Mesenchymal stem cell (in vitro differentiated cells and primary cell): Measurements from ENCODE around the gene TBCB.

Source experiments
- DNase-seq: peaks from one replicate; pipeline ENCODE4 v3.0.0-alpha.2; 2013
- H2AFZ ChIP-seq: one replicate; pipeline ENCODE4 v1.6.1; 2013; ENCODE audit warnings: low read depth, mild to moderate bottlenecking, control low read depth, inconsistent platforms, low read length, moderate library complexity
- H2AK5ac ChIP-seq: 2 replicates; pipeline ENCODE4 v1.6.1; 2013; ENCODE audit warnings: low read length, moderate library complexity, mild to moderate bottlenecking, inconsistent platforms; ENCODE audit not compliant: severe bottlenecking
- H2BK120ac ChIP-seq: one replicate; pipeline ENCODE4 v1.6.1; 2013; ENCODE audit warnings: low read depth, mild to moderate bottlenecking, inconsistent platforms, low read length, moderate library complexity
- H2BK12ac ChIP-seq, 2 experiments: one replicate each; pipeline ENCODE4 v1.6.1; 2013; ENCODE audit warnings: inconsistent platforms in 2 of 2, low read length in 2 of 2, mild to moderate bottlenecking in 2 of 2, moderate library complexity in 2 of 2, control low read depth in 1 of 2
- H2BK15ac ChIP-seq: one replicate; pipeline ENCODE4 v1.6.1; 2013; ENCODE audit warnings: mild to moderate bottlenecking, low read depth, inconsistent platforms; ENCODE audit not compliant: poor library complexity, severe bottlenecking
- H2BK5ac ChIP-seq: 2 replicates; pipeline ENCODE4 v1.6.1; 2013; ENCODE audit warnings: low read depth, mild to moderate bottlenecking, low read length, control low read depth, inconsistent platforms; ENCODE audit not compliant: poor library complexity, severe bottlenecking
- H3K14ac ChIP-seq, 2 experiments: one replicate each; pipeline ENCODE4 v1.6.1; 2013; ENCODE audit warnings: inconsistent platforms in 2 of 2, low read length in 2 of 2, control low read depth in 1 of 2, mild to moderate bottlenecking in 1 of 2, moderate library complexity in 1 of 2
- H3K18ac ChIP-seq, 2 experiments: one replicate each; pipeline ENCODE4 v1.6.1; 2013; ENCODE audit warnings: inconsistent platforms in 2 of 2, low read length in 2 of 2, control low read depth in 1 of 2, low read depth in 1 of 2, mild to moderate bottlenecking in 1 of 2
- H3K23ac ChIP-seq, 2 experiments: one replicate each; pipeline ENCODE4 v1.6.1; 2013; ENCODE audit warnings: inconsistent platforms in 2 of 2, low read length in 2 of 2, mild to moderate bottlenecking in 2 of 2, moderate library complexity in 2 of 2, control low read depth in 1 of 2
- H3K27ac ChIP-seq: 2 replicates; pipeline ENCODE4 v1.5.1; 2013; ENCODE audit warnings: mild to moderate bottlenecking, moderate library complexity, low read length, control low read depth, inconsistent platforms; ENCODE audit not compliant: poor library complexity, severe bottlenecking
- H3K27me3 ChIP-seq, 2 experiments: 2 replicates each; pipeline versions ENCODE4 v1.6.1 to v1.7.0; 2013; ENCODE audit warnings: low read length in 2 of 2, mild to moderate bottlenecking in 2 of 2, moderate library complexity in 2 of 2, control low read depth in 1 of 2, inconsistent platforms in 1 of 2; ENCODE audit not compliant: control insufficient read depth in 1 of 2, insufficient read depth in 1 of 2
- H3K36me3 ChIP-seq, 2 experiments: 2 replicates each; pipeline versions ENCODE4 v1.6.1 to v1.7.0; 2013; ENCODE audit warnings: low read length in 2 of 2, control low read depth in 1 of 2, inconsistent platforms in 1 of 2, low read depth in 1 of 2, mild to moderate bottlenecking in 1 of 2; ENCODE audit not compliant: insufficient read depth in 2 of 2, control insufficient read depth in 1 of 2
- H3K4ac ChIP-seq, 2 experiments: one replicate each; pipeline ENCODE4 v1.6.1; 2013; ENCODE audit warnings: inconsistent platforms in 2 of 2, low read length in 2 of 2, mild to moderate bottlenecking in 2 of 2, moderate library complexity in 2 of 2, control low read depth in 1 of 2, low read depth in 1 of 2
- H3K4me1 ChIP-seq: 2 replicates; pipeline ENCODE4 v1.6.1; 2013; ENCODE audit warnings: low read depth, low read length, control low read depth; ENCODE audit not compliant: control insufficient read depth, insufficient read depth
- H3K4me2 ChIP-seq: 2 replicates; pipeline ENCODE4 v1.6.1; 2013; ENCODE audit warnings: low read length, mild to moderate bottlenecking, inconsistent platforms; ENCODE audit not compliant: poor library complexity, severe bottlenecking
- H3K4me3 ChIP-seq, 2 experiments: 2 replicates each; pipeline versions ENCODE4 v1.5.1 to v1.7.0; 2013; ENCODE audit warnings: low read length in 2 of 2, mild to moderate bottlenecking in 2 of 2, control low read depth in 1 of 2, low read depth in 1 of 2; ENCODE audit not compliant: insufficient read depth in 1 of 2
- H3K79me1 ChIP-seq: replicated peaks from 2 replicates; pipeline ENCODE4 v1.6.1; 2013; ENCODE audit warnings: mild to moderate bottlenecking, control low read depth, low read length, inconsistent platforms; ENCODE audit not compliant: poor library complexity, severe bottlenecking
- H3K9ac ChIP-seq: 2 replicates; pipeline ENCODE4 v1.7.0; 2013; ENCODE audit warnings: mild to moderate bottlenecking, low read length, moderate library complexity
- H3K9me3 ChIP-seq: 2 replicates; pipeline ENCODE4 v1.7.0; 2013; ENCODE audit warnings: mild to moderate bottlenecking, low read length; ENCODE audit not compliant: control insufficient read depth
- H4K8ac ChIP-seq: one replicate; pipeline ENCODE4 v1.6.1; 2013; ENCODE audit warnings: inconsistent platforms, mild to moderate bottlenecking, low read length, moderate library complexity
- H4K91ac ChIP-seq: one replicate; pipeline ENCODE4 v1.6.1; 2013; ENCODE audit warnings: mild to moderate bottlenecking, low read length, inconsistent platforms
- WGBS: methylation state at CpG from one replicate; pipeline ENCODE4 v1.1.7; 2013; ENCODE audit warnings: mixed read lengths; 5-methylcytosine and 5-hydroxymethylcytosine counted together

The TBCB gene

GRCh38 chr19:36090910-36091695 lies 24.2 kb upstream of the TBCB start:
- Histone ChIP-seq H3K4me1 (no peaks in the 10 kb centered on the region), H3K27ac (no peak overlapping the region), H3K27me3 (no peaks in the 10 kb centered on the region), H2BK5ac (no peak overlapping the region), H4K8ac (no peak overlapping the region), H3K79me1 (no peaks in the 10 kb centered on the region), H3K9me3 (no peaks in the 10 kb centered on the region), H3K18ac (no peak overlapping the region), H2AK5ac (no peak overlapping the region), H3K9ac (no peak overlapping the region), H2BK120ac (no peak overlapping the region), H2AFZ (no peak overlapping the region), H3K4ac (no peak overlapping the region), H3K14ac (no peak overlapping the region), H4K91ac (no peak overlapping the region), H2BK15ac (no peak overlapping the region), H2BK12ac (no peak overlapping the region), H3K4me3 (no peak overlapping the region), H3K23ac (no peak overlapping the region), H3K4me2 (no peak overlapping the region), H3K36me3 (peaks cover 0 to 36% of the 10 kb centered on the region in 2 experiments)
- DNase-seq = no peak
- 89% methylated on average over 12 of the region's 13 CpGs for WGBS

DNA sequence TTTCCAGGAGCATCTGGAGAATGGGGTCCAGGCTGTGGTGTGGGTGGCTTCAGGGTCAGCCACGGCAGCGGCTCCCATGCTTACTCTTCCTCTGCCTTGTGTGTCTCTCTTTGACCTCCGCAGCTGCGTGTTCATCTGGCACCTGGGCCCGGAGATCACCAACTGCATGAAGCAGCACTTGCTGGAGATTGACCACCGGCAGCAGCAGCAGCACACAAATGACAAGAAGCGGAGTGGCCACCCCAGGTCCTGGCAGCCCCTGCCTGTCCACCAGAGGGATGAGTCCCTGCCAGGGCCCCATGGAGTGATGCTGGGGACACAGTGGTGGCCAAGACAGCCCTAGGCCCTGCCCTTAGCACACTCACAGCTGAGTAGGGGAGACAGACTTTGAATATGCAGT lies 22.7 kb upstream of the TBCB start:
- H3K4me3 ChIP-seq = no peak overlapping the region
- WGBS = 99% methylated on average over 7 of the region's 7 CpGs

DNA sequence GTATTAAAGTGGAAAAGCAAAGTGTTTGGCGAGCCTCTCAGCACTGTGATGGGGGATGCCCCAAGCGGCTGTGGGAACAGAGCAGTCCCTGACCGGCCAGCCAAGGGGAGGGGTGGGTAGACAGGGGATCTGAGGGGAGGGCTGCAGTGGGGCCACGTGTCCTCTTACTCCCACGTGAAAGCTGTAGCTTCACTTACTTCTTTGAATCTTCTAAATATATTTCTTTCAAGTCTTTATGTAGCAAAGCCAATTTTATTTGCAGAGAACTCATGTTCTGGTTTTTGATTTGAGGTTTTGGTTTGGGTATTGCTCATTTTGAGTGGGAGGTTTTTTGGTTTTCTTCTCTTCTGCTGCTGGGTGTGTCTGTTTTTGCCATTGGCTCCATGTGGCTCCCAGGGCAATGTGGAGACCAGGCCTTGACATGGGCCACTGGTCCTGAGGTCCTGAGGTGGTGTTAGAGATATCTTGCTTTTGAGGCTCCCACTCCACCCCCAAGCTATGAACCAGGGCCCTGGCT lies 22.1 kb upstream of the TBCB start:
- H3K4me3 ChIP-seq = no peak overlapping the region
- H2BK12ac ChIP-seq = no peak overlapping the region
- no peak overlapping the region for H3K18ac ChIP-seq
- DNase-seq = no peak
- WGBS = 98% methylated on average over 3 of the region's 5 CpGs
- no peak overlapping the region for H2BK5ac ChIP-seq
- no peak overlapping the region for H2BK120ac ChIP-seq
- H3K27ac ChIP-seq = no peak overlapping the region
- H3K9me3 ChIP-seq = no peaks in the 10 kb centered on the region
- no peak overlapping the region for H3K9ac ChIP-seq
- H2AK5ac ChIP-seq = no peak overlapping the region
- H3K79me1 ChIP-seq = no peaks in the 10 kb centered on the region
- no peak overlapping the region for H4K91ac ChIP-seq
- no peak overlapping the region for H3K23ac ChIP-seq
- no peak overlapping the region for H3K4ac ChIP-seq
- H3K4me1 ChIP-seq = no peaks in the 10 kb centered on the region
- H2AFZ ChIP-seq = no peak overlapping the region
- H3K27me3 ChIP-seq = no peaks in the 10 kb centered on the region
- no peak overlapping the region for H3K4me2 ChIP-seq
- H3K36me3 ChIP-seq = peaks cover 0 to 36% of the 10 kb centered on the region in 2 experiments
- no peak overlapping the region for H4K8ac ChIP-seq
- no peak overlapping the region for H2BK15ac ChIP-seq
- no peak overlapping the region for H3K14ac ChIP-seq

More for the DNA sequence above, 22.7 kb upstream of the TBCB start:
- Histone ChIP-seq H3K18ac (no peak overlapping the region), H3K9ac (no peak overlapping the region), H3K4ac (no peak overlapping the region), H4K8ac (no peak overlapping the region), H3K27ac (no peak overlapping the region), H3K4me1 (no peaks in the 10 kb centered on the region), H3K27me3 (no peaks in the 10 kb centered on the region), H2BK5ac (no peak overlapping the region), H2BK120ac (no peak overlapping the region), H3K14ac (no peak overlapping the region), H2AFZ (no peak overlapping the region), H2AK5ac (no peak overlapping the region), H3K4me2 (no peak overlapping the region), H3K36me3 (peaks cover 0 to 36% of the 10 kb centered on the region in 2 experiments), H3K9me3 (no peaks in the 10 kb centered on the region), H3K79me1 (no peaks in the 10 kb centered on the region), H2BK15ac (no peak overlapping the region), H2BK12ac (no peak overlapping the region), H4K91ac (no peak overlapping the region), H3K23ac (no peak overlapping the region)
- no peak for DNase-seq

GRCh38 chr19:36093687-36094086 lies 21.6 kb upstream of the TBCB start:
- H3K27ac ChIP-seq = no peak overlapping the region
- peaks cover 0 to 31% of the 10 kb centered on the region in 2 experiments for H3K36me3 ChIP-seq
- no peak overlapping the region for H2AK5ac ChIP-seq
- 84% methylated on average over 5 of the region's 6 CpGs for WGBS
- no peak overlapping the region for H4K8ac ChIP-seq
- H2BK120ac ChIP-seq = no peak overlapping the region
- no peak overlapping the region for H3K18ac ChIP-seq
- H3K4me1 ChIP-seq = no peaks in the 10 kb centered on the region
- no peaks in the 10 kb centered on the region for H3K79me1 ChIP-seq
- DNase-seq = no peak
- no peak overlapping the region for H4K91ac ChIP-seq
- H3K23ac ChIP-seq = no peak overlapping the region
- no peak overlapping the region for H2BK15ac ChIP-seq
- H3K4ac ChIP-seq = no peak overlapping the region
- no peak overlapping the region for H3K4me2 ChIP-seq
- no peaks in the 10 kb centered on the region for H3K9me3 ChIP-seq
- H3K4me3 ChIP-seq = no peak overlapping the region
- no peak overlapping the region for H3K14ac ChIP-seq
- H3K27me3 ChIP-seq = no peaks in the 10 kb centered on the region
- no peak overlapping the region for H2AFZ ChIP-seq
- H2BK5ac ChIP-seq = no peak overlapping the region
- no peak overlapping the region for H3K9ac ChIP-seq
- no peak overlapping the region for H2BK12ac ChIP-seq
